IMR-90 (cell line): Measurements from ENCODE around the gene RNF40. TPM values are rescaled to one million over a fixed set of nuclear protein-coding genes. Genes with fewer than 3 reads are reported as not detected.

ENCODE experiments used
- ATAC-seq: fragments of 200-7000 bp; cut with Tn5 transposase; 2 replicates; pipeline ENCODE4 v1.9.1; 2020; ENCODE audit warnings: low read depth, mild to moderate bottlenecking, moderate library complexity
- BruUV-seq: library from RNA; stranded (reverse); fragments of 400-500 nt; replicated peaks from 2 replicates; lab custom pipeline; 2021; lab: Mats Ljungman, UMichigan
- CTCF ChIA-PET: fragments of 300-600 bp; formaldehyde crosslinking; extraction: SDS; loops from one replicate; lab custom pipeline; 2021; ENCODE audit warnings: antibody characterized with exemption; lab: Yijun Ruan, JAX
- POLR2A ChIA-PET: fragments of 300-600 bp; sonication (Branson Sonifier 250); formaldehyde crosslinking; loops from one replicate; lab custom pipeline; 2022; ENCODE audit warnings: antibody characterized with exemption; ENCODE audit not compliant: unreplicated experiment; lab: Charles Lee
- DNase-seq: peaks from one replicate; pipeline ENCODE4 v3.0.0; 2013
- H2AFZ ChIP-seq: replicated peaks from 2 replicates; pipeline ENCODE3; 2013; ENCODE audit warnings: low read length, mild to moderate bottlenecking; ENCODE audit not compliant: poor library complexity
- H2AK5ac ChIP-seq: 2 replicates; pipeline ENCODE4 v1.6.1; 2013; ENCODE audit warnings: low read depth, low read length, inconsistent platforms
- H2AK9ac ChIP-seq: replicated peaks from 2 replicates; pipeline ENCODE3; 2013; ENCODE audit warnings: mild to moderate bottlenecking, low read depth, low read length, moderate library complexity; ENCODE audit not compliant: poor library complexity
- H2BK120ac ChIP-seq: 2 replicates; pipeline ENCODE4 v1.6.1; 2013; ENCODE audit warnings: low read depth, low read length, inconsistent platforms
- H2BK15ac ChIP-seq: 3 replicates; pipeline ENCODE4 v1.6.1; 2013; ENCODE audit warnings: low read depth, low read length, inconsistent platforms
- H2BK20ac ChIP-seq: 2 replicates; pipeline ENCODE4 v1.6.1; 2013; ENCODE audit warnings: low read depth, mild to moderate bottlenecking, inconsistent platforms, low read length, moderate library complexity
- H2BK5ac ChIP-seq: 2 replicates; pipeline ENCODE4 v1.6.1; 2013; ENCODE audit warnings: mild to moderate bottlenecking, low read depth, low read length, inconsistent platforms; ENCODE audit not compliant: poor library complexity, severe bottlenecking
- H3K14ac ChIP-seq: replicated peaks from 2 replicates; pipeline ENCODE4 v1.6.1; 2013; ENCODE audit warnings: low read depth, low read length, inconsistent platforms
- H3K18ac ChIP-seq: 2 replicates; pipeline ENCODE4 v1.6.1; 2013; ENCODE audit warnings: low read depth, low read length, control low read depth
- H3K23ac ChIP-seq: 2 replicates; pipeline ENCODE4 v1.6.1; 2013; ENCODE audit warnings: low read depth, low read length, inconsistent platforms
- H3K27ac ChIP-seq: 2 replicates; pipeline ENCODE4 v1.5.1; 2013; ENCODE audit warnings: mild to moderate bottlenecking, control low read depth, low read length; ENCODE audit not compliant: insufficient read depth
- H3K27me3 ChIP-seq: 2 replicates; pipeline ENCODE4 v1.6.1; 2013; ENCODE audit warnings: low read length; ENCODE audit not compliant: control insufficient read depth, insufficient read depth
- H3K36me3 ChIP-seq: 2 replicates; pipeline ENCODE4 v1.6.1; 2013; ENCODE audit warnings: low read length, mixed read lengths; ENCODE audit not compliant: control insufficient read depth, insufficient read depth
- H3K4ac ChIP-seq: 2 replicates; pipeline ENCODE4 v1.6.1; 2013; ENCODE audit warnings: low read depth, low read length, inconsistent platforms
- H3K4me1 ChIP-seq: 2 replicates; pipeline ENCODE4 v1.6.1; 2013; ENCODE audit warnings: low read length, mixed read lengths; ENCODE audit not compliant: control insufficient read depth, insufficient read depth
- H3K4me2 ChIP-seq: 2 replicates; pipeline ENCODE4 v1.6.1; 2013; ENCODE audit warnings: low read depth, mild to moderate bottlenecking, control low read depth, low read length, moderate library complexity
- H3K4me3 ChIP-seq: 2 replicates; pipeline ENCODE4 v1.5.1; 2013; ENCODE audit warnings: low read depth, mild to moderate bottlenecking, control low read depth, low read length, moderate library complexity; ENCODE audit not compliant: insufficient read depth
- H3K56ac ChIP-seq: 2 replicates; pipeline ENCODE4 v1.6.1; 2013; ENCODE audit warnings: low read length, inconsistent platforms; ENCODE audit not compliant: insufficient read depth; ENCODE audit errors: extremely low read depth
- H3K79me1 ChIP-seq, 2 experiments: 2 replicates each; pipeline ENCODE4 v1.6.1; 2013; ENCODE audit warnings: low read length in 2 of 2, inconsistent platforms in 1 of 2, low read depth in 1 of 2
- H3K9ac ChIP-seq: 2 replicates; pipeline ENCODE4 v1.6.1; 2013; ENCODE audit warnings: low read depth, low read length, control low read depth
- H3K9me1 ChIP-seq: 2 replicates; pipeline ENCODE4 v1.6.1; 2013; ENCODE audit warnings: low read length, inconsistent platforms; ENCODE audit not compliant: insufficient read depth
- H3K9me3 ChIP-seq: 2 replicates; pipeline ENCODE4 v1.6.1; 2013; ENCODE audit warnings: low read length; ENCODE audit not compliant: control insufficient read depth, insufficient read depth
- H4K20me1 ChIP-seq: 2 replicates; pipeline ENCODE4 v1.6.1; 2013; ENCODE audit warnings: low read length, inconsistent platforms; ENCODE audit not compliant: insufficient read depth
- H4K5ac ChIP-seq: 2 replicates; pipeline ENCODE4 v1.6.1; 2013; ENCODE audit warnings: mild to moderate bottlenecking, low read depth, low read length, control low read depth
- H4K8ac ChIP-seq, 2 experiments: 2 replicates each; pipeline ENCODE4 v1.6.1; 2013; ENCODE audit warnings: low read depth in 2 of 2, low read length in 2 of 2, control low read depth in 1 of 2, inconsistent platforms in 1 of 2
- H4K91ac ChIP-seq: 2 replicates; pipeline ENCODE4 v1.6.1; 2013; ENCODE audit warnings: low read depth, low read length, inconsistent platforms; ENCODE audit not compliant: insufficient read depth
- MAFK ChIP-seq: IDR thresholded peaks from 2 replicates; pipeline ENCODE4 v1.6.1; 2012; ENCODE audit warnings: low read depth, low read length, improper control_type of control experiment
- MAZ ChIP-seq: IDR thresholded peaks from 2 replicates; pipeline ENCODE4 v1.6.1; 2012; ENCODE audit warnings: low read depth, mild to moderate bottlenecking, low read length, improper control_type of control experiment, moderate library complexity, borderline replicate concordance
- MXI1 ChIP-seq: IDR thresholded peaks from 2 replicates; pipeline ENCODE4 v1.6.1; 2012; ENCODE audit warnings: low read depth, mild to moderate bottlenecking, low read length, moderate library complexity, borderline replicate concordance
- POLR2A ChIP-seq: IDR thresholded peaks from 2 replicates; pipeline ENCODE4 v1.6.1; 2012; ENCODE audit warnings: mild to moderate bottlenecking, low read depth, low read length
- RAD21 ChIP-seq: IDR thresholded peaks from 2 replicates; pipeline ENCODE4 v1.6.1; 2012; ENCODE audit warnings: low read length, improper control_type of control experiment
- RCOR1 ChIP-seq: IDR thresholded peaks from 2 replicates; pipeline ENCODE4 v1.6.1; 2012; ENCODE audit warnings: mild to moderate bottlenecking, low read length, improper control_type of control experiment; ENCODE audit not compliant: insufficient replicate concordance
- WGBS, 2 experiments: methylation state at CpG; one replicate each; pipeline versions ENCODE4 v1.1.5 to v1.1.7; 2013; ENCODE audit warnings: missing lambda C conversion rate in 2 of 2; ENCODE audit not compliant: insufficient read length in 1 of 2; ENCODE audit errors: extremely low coverage in 2 of 2; 5-methylcytosine and 5-hydroxymethylcytosine counted together
- dilution Hi-C: fragments of 300-500 bp; cut with HindIII; formaldehyde crosslinking; loops from one replicate; pipeline ENCODE4 v1.14.3; 2018; ENCODE audit warnings: low sequenced_read_pairs; ENCODE audit not compliant: unreplicated experiment
- in situ Hi-C: fragments of 300-500 bp; cut with MboI; formaldehyde crosslinking; loops from 3 replicates; pipeline ENCODE4 v1.14.3; 2019; ENCODE audit warnings: low sequenced_read_pairs, inconsistent platforms, mixed read lengths
- intact Hi-C: fragments of 100-400 bp; cut with micrococcal nuclease; formaldehyde crosslinking; loops from 2 replicates; pipeline ENCODE4 v1.10.0; 2022
- polyA plus RNA-seq, 3 experiments: library from polyadenylated mRNA; depleted of rRNA; stranded (reverse); fragments of >200 nt; gene quantifications; 2 replicates each; pipeline ENCODE4 v1.2.3, GENCODE V29; 2012; ENCODE audit warnings: low replicate concordance in 1 of 3
- total RNA-seq: library from RNA; depleted of rRNA; stranded (reverse); fragments of >200 nt; gene quantifications from 2 replicates; pipeline ENCODE4 v1.2.3, GENCODE V29; 2012

RNF40 gene
- total and polyA plus RNA-seq, 2 of the 4 experiments (the other 2 are of a cell fraction): 46.7 to 72.4 TPM

GRCh38 chr16:30761427-30761927 is 645 bp upstream of the RNF40 start:
- no peak overlapping the region for H2BK20ac ChIP-seq
- no peak overlapping the region for H3K18ac ChIP-seq
- H2AK9ac ChIP-seq: peak overlapping the region; percentile 87
- BruUV-seq: no TSS peak
- H3K4ac ChIP-seq: no peak overlapping the region
- no peak overlapping the region for H2BK5ac ChIP-seq
- in situ Hi-C loops: no loop called here
- CTCF ChIA-PET: no interaction called here
- peaks cover 37% of the 10 kb centered on the region for H3K36me3 ChIP-seq
- no peak overlapping the region for H2BK15ac ChIP-seq
- no peak overlapping the region for H4K8ac ChIP-seq
- peaks cover 12% of the 10 kb centered on the region for H3K4me1 ChIP-seq
- H4K20me1 ChIP-seq: peaks cover 17% of the 10 kb centered on the region
- no peak overlapping the region; the same call in 1 of the 2 replicates for H3K23ac ChIP-seq
- peak; percentile 20 for DNase-seq
- H3K4me2 ChIP-seq: peak overlapping the region; percentile 92
- peak overlapping the region; percentile 100 for H2AFZ ChIP-seq
- 0% methylated on average over 24 of the region's 64 CpGs; no CpG with 5 or more reads in 1 of the 2 experiments for WGBS, 2 experiments
- ATAC-seq: peak; percentile 64
- no peak overlapping the region for H2BK120ac ChIP-seq
- H3K9ac ChIP-seq: peak overlapping the region; percentile 12
- no peak overlapping the region for H4K91ac ChIP-seq
- POLR2A ChIA-PET: no interaction called here
- H3K9me1 ChIP-seq: 0 out of 2 replicates have a peak, but pooled peaks cover 4% of the 10 kb centered on the region
- H3K27ac ChIP-seq: peak overlapping the region; percentile 31; the same call in 1 of the 2 replicates
- H2AK5ac ChIP-seq: no peak overlapping the region
- H3K9me3 ChIP-seq: no peaks in the 10 kb centered on the region
- TF ChIP-seq MAFK (no peak), MAZ (0 out of 2 replicates have a peak, but pooled peaks have one; percentile 1), POLR2A (peak; percentile 30; the same call in 1 of the 2 replicates), MXI1 (peak; percentile 37; the same call in 1 of the 2 replicates), RAD21 (no peak), RCOR1 (peak; percentile 5)
- H3K14ac ChIP-seq: no peak overlapping the region
- H4K5ac ChIP-seq: no peak overlapping the region
- H3K79me1 ChIP-seq: peaks cover 20 to 57% of the 10 kb centered on the region in 2 experiments
- intact Hi-C loops: loop anchor here (5.0 kb wide), 1 partner anchor 161 kb away; the partner anchor contains the start of gene FBXL19
- no peak overlapping the region for H3K56ac ChIP-seq
- dilution Hi-C loops: no loop called here
- H3K4me3 ChIP-seq: peak overlapping the region; percentile 77
- H3K27me3 ChIP-seq: no peaks in the 10 kb centered on the region
